Kidney epithelial cell (primary cell): Measurements from ENCODE around the gene CXCL5. TPM values are rescaled to one million over a fixed set of nuclear protein-coding genes. Genes with fewer than 3 reads are reported as not detected.

ENCODE experiments used
- DNase-seq: peaks from one replicate; pipeline ENCODE4 v3.0.0-alpha.2; 2010; ENCODE audit warnings: low read depth
- H3K27me3 ChIP-seq: 2 replicates; pipeline ENCODE4 v1.6.0; 2011; ENCODE audit warnings: low read length; ENCODE audit not compliant: control insufficient read depth, insufficient read depth
- H3K36me3 ChIP-seq: 2 replicates; pipeline ENCODE4 v1.5.1; 2011; ENCODE audit warnings: low read length; ENCODE audit not compliant: control insufficient read depth, insufficient read depth
- H3K4me3 ChIP-seq: 2 replicates; pipeline ENCODE4 v1.5.1; 2011; ENCODE audit warnings: low read depth, mild to moderate bottlenecking, control low read depth, low read length
- total RNA-seq: library from RNA; depleted of rRNA; stranded (reverse); fragments of >200 nt; gene quantifications from 2 replicates; pipeline ENCODE4 v1.2.3, GENCODE V29; 2015
- TF ChIP-seq, protein P1 (sequence below): IDR thresholded peaks from 2 replicates; pipeline ENCODE4 v1.5.1; 2011; ENCODE audit warnings: mild to moderate bottlenecking, moderate library complexity, low read length, control low read depth, inconsistent platforms; ENCODE audit not compliant: insufficient read depth, poor library complexity, severe bottlenecking

CXCL5 gene
- total RNA-seq, 1 donor from 2014 or later = 21.4 TPM

DNA sequence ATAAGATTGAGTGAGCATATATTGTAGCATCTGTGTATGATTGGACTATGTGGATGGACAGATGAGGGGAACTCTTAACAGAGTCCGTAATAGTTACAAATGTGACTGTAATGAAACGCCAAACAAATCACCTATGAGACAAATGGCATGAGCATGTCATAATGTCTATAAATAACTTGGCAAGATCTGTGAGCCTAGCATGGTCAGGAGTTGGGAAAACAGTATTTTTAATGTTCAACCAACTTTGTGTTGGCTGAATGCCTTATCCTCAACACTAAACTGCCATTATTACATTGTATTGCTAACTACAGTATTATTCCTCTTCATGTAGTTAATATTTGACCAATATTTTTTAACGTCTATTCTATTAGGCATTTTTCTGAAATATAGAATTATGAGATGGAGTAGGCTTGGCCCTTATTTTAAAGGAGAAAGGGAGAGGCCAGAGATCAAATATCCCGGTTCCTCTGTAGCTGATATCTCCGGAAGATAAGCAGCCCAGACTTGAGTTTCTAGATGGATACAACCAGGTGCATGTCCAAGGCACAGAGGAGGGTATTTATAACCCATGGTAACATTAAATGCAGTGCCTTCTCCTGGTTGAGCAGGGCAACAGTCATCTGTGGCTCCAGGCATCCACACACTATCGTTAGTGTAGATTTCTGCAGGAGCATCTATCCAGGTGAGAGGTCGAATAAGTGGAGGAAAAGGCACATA lies 49.3 kb downstream of the CXCL5 start:
- Histone ChIP-seq H3K27me3 (no peaks in the 10 kb centered on the region), H3K36me3 (no peaks in the 10 kb centered on the region), H3K4me3 (no peak overlapping the region)
- no peak for DNase-seq
- TF ChIP-seq, protein P1, sequence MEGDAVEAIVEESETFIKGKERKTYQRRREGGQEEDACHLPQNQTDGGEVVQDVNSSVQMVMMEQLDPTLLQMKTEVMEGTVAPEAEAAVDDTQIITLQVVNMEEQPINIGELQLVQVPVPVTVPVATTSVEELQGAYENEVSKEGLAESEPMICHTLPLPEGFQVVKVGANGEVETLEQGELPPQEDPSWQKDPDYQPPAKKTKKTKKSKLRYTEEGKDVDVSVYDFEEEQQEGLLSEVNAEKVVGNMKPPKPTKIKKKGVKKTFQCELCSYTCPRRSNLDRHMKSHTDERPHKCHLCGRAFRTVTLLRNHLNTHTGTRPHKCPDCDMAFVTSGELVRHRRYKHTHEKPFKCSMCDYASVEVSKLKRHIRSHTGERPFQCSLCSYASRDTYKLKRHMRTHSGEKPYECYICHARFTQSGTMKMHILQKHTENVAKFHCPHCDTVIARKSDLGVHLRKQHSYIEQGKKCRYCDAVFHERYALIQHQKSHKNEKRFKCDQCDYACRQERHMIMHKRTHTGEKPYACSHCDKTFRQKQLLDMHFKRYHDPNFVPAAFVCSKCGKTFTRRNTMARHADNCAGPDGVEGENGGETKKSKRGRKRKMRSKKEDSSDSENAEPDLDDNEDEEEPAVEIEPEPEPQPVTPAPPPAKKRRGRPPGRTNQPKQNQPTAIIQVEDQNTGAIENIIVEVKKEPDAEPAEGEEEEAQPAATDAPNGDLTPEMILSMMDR = no peak

DNA sequence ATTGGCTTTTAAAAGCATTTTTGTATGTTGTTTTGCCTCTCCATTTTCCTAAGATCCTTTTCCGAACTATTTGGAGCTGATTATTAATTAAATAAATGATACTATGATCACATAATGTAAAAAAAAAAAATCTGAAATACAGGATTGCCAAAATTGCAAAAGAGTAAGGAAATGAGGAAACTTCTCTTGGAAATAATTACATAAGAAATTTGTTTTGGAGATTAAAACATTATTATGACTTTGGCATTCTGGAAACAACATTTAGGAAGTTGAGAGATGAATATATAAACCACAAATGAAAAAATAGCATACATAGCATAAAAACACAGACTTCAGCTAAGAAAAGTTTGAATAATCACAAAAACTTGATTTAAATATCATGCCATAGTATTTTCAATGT lies 50.2 kb downstream of the CXCL5 start:
- Histone ChIP-seq H3K4me3 (no peak overlapping the region), H3K27me3 (no peaks in the 10 kb centered on the region), H3K36me3 (no peaks in the 10 kb centered on the region)
- no peak for DNase-seq
- TF ChIP-seq, protein P1 = no peak

DNA sequence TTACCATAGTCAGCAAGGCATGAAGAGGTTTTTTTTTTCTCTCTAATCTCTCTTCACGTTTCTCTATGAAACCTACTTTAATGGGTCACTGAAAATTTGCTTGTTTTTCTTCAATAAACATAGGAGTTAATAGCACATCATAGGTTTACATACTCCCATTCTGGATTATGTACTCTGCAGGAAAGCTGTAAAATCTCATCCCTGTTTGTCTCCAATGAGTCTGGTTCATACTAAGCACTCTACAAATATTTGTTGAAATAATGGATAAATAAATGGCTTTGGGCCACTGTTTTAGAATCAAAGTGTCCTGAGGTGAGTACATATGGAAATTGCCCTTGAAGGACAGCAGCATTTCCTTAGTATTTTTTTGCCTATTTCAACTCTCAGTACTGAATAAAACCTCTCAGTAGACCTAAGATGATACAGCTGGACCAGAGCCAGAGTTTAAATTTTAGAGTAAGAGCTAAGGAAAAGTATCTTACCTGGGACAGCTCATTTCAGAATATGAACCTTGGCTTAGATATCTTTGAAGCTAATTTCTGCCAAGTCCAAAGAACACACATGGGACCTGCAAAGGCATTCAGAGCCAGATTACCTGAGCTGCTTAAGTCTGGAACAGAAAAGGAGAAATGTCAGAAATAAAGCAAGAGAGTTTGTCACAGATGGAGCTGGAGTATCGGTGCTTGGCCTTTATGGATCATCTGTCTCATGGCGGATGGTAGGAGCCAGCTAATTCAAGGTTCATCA lies 51.1 kb downstream of the CXCL5 start:
- TF ChIP-seq, protein P1 = no peak
- Histone ChIP-seq H3K36me3 (no peaks in the 10 kb centered on the region), H3K4me3 (no peak overlapping the region), H3K27me3 (no peaks in the 10 kb centered on the region)
- no peak for DNase-seq

DNA sequence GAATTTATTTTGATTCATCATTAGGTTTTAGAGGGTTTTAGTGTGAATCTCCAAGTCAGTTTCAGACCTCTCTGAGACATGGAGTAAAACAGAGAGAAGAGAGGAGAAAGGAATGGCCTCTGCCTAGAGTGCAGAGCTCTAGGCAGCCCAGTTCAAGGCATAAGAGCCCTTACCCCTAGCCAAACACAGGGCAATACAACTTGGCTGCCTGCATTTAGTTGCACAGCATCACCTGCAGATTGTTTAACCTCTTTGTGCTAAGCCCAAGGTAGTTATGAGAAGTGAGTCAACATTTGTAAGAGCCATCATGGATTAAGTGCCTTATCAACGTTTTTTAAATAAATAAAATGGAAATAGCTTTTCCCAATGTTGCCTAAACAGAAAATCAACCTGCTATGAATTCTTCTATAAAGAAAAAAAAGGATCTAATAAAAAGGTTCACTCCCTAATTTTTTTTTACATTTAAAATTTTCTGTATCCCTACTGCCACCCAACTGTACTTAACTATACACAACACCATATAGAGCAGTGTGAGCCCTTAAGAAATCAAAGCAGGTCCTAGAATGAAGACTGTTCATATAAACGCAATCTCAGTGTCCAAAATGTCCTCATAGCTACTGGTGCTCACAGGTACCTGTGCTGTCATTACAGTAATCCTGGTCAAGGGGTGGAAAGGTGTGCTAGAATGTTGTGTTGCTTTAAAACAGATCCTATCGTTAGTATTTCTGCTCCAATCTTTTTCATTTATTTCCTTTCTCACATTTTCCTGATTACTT lies 52.6 kb downstream of the CXCL5 start:
- Histone ChIP-seq H3K4me3 (no peak overlapping the region), H3K36me3 (no peaks in the 10 kb centered on the region), H3K27me3 (no peaks in the 10 kb centered on the region)
- TF ChIP-seq, protein P1 = no peak
- no peak for DNase-seq

Other genes with a start within 250 kb of the CXCL5 start
- 2.1 and 6.6 TPM in 2 replicates for gene CXCL6, start 162.0 kb downstream of the CXCL5 start, total RNA-seq
- gene PF4V1, start 145.4 kb downstream of the CXCL5 start, total RNA-seq = not detected in 2 replicates
- 75.9 and 112 TPM in 2 replicates for gene CXCL1, start 129.3 kb downstream of the CXCL5 start, total RNA-seq
- not detected in 2 replicates for gene PF4, start 16.6 kb downstream of the CXCL5 start, total RNA-seq
- gene PPBP, start 10.5 kb downstream of the CXCL5 start, total RNA-seq = not detected in 2 replicates
- gene CXCL3, start 40.0 kb upstream of the CXCL5 start, total RNA-seq = 5.3 and 7.3 TPM in 2 replicates
- 12.5 and 30.2 TPM in 2 replicates for gene CXCL2, start 100.5 kb upstream of the CXCL5 start, total RNA-seq
- gene MTHFD2L, start 159.4 kb upstream of the CXCL5 start, total RNA-seq = 9.5 and 11.0 TPM in 2 replicates